Measurements from ENCODE around the gene BCAN.
A peak's percentile ranks its signal among the peaks of the same experiment; 100 is the strongest.

BCAN gene

DNA sequence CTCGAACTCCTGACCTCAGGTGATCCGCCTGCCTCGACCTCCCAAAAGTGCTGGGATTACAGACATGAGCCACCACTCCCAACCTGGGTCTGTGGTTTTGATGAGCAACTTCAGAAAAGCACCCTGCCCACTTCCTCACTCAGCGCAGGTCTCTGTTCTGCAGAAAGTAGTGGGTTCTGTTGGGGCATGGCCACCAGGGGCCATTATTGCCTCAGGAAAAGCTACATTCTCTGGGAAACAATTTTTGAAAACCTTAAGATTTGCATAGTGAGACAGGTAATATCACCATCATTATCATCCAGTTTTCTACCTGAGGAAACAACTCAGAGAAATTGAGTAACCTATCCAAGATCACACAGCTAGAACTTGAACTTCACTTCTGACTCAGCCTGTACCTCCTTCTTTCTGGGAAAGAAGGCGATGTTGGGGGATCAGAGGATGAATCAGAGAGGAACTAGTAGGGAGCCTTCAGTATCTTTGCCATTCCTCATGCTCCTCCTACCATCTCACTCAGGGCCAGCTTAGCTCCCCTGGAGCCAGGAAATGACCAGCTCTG is 42.4 kb downstream of the BCAN start:
- DNase-seq = no peak
- Histone ChIP-seq H3K27ac (ENCODE audit: low read length) (no peak overlapping the region), H2AFZ (ENCODE audit: low read length) (no peak overlapping the region)

DNA sequence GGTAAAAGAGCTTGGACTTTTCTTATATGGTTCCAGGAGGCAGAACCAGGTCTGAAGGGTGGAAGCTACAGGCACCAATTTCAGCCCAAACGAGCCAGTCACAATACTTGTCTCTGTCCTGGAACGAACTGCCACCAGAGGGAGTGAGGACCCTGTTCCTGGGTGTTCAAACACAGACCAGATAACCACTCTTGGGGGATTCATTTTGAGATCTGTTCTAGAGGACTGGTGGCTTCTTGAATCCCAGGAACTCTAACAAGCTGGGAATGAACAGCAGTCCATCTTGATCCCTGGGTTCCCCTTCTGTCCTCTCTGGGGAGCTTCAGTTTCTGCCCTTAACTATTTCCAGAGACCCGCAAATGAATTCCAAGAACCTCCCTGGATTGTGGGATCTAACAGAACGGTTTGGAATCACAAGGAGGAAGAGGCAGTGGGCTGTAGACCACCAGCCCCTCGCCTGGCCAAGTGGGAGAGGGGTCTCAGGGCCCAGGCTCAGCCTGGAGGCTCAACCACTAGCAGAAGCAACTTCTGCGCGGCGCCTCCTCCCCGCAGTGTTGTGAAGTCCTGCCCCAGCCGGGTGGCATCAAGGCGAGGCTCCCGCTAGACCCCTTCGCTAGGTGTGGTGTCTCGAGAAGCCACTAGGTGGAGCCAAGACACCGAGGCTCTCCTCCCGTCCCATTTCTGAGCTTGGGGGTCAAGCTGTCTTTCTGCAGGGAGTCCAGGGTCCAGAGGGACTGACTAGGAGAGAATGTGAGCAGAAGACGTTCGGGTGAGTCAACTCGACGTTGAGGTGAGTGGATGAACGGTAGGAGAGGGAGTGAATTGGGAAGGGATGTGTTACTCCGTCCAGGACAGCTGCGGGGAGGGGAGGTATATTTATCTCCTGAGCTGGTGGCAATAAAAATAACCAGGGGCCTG is 47.4 kb downstream of the BCAN start:
- no peaks in the 10 kb centered on the region for H3K9me3 ChIP-seq (replicated peaks; ENCODE audit: insufficient read depth, low read length)
- H4K20me1 ChIP-seq (ENCODE audit: insufficient read depth, low read length) = no peaks in the 10 kb centered on the region
- H3K36me3 ChIP-seq (replicated peaks; ENCODE audit: insufficient read depth, low read length) = no peaks in the 10 kb centered on the region
- DNase-seq = peak; percentile 87
- no peaks in the 10 kb centered on the region for H3F3A ChIP-seq (ENCODE audit: insufficient read depth, low read length)
- H3K9me2 ChIP-seq (replicated peaks; ENCODE audit: insufficient read depth, low read length) = no peaks in the 10 kb centered on the region
- 0 out of 2 replicates have a peak overlapping the region, but pooled peaks have one; percentile 1 for H3K4me3 ChIP-seq (ENCODE audit: low read length)
- H3K27ac ChIP-seq (ENCODE audit: low read length) = no peak overlapping the region
- H3K4me1 ChIP-seq (ENCODE audit: low read length) = no peaks in the 10 kb centered on the region
- H2AFZ ChIP-seq (ENCODE audit: low read length) = peak overlapping the region; percentile 7
- H3K9ac ChIP-seq (ENCODE audit: low read length) = no peak overlapping the region
- peak overlapping the region; percentile 31; the same call in 1 of the 2 replicates for H3K4me2 ChIP-seq (ENCODE audit: low read depth, low read length)
- TF ChIP-seq EZH2 (optimal IDR thresholded peaks at IDR 0.05; ENCODE audit: low read depth, low read length) = no peak
- TF ChIP-seq, protein P1, sequence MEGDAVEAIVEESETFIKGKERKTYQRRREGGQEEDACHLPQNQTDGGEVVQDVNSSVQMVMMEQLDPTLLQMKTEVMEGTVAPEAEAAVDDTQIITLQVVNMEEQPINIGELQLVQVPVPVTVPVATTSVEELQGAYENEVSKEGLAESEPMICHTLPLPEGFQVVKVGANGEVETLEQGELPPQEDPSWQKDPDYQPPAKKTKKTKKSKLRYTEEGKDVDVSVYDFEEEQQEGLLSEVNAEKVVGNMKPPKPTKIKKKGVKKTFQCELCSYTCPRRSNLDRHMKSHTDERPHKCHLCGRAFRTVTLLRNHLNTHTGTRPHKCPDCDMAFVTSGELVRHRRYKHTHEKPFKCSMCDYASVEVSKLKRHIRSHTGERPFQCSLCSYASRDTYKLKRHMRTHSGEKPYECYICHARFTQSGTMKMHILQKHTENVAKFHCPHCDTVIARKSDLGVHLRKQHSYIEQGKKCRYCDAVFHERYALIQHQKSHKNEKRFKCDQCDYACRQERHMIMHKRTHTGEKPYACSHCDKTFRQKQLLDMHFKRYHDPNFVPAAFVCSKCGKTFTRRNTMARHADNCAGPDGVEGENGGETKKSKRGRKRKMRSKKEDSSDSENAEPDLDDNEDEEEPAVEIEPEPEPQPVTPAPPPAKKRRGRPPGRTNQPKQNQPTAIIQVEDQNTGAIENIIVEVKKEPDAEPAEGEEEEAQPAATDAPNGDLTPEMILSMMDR (IDR thresholded peaks at IDR 0.05; ENCODE audit: low read length) = peak; percentile 97
- no peaks in the 10 kb centered on the region for H3K79me2 ChIP-seq (ENCODE audit: low read length)
- peaks cover 70% of the 10 kb centered on the region for H3K27me3 ChIP-seq (replicated peaks; ENCODE audit: insufficient read depth, low read length)

More for the DNA sequence above, 42.4 kb downstream of the BCAN start:
- Histone ChIP-seq H3K9ac (ENCODE audit: low read length) (no peak overlapping the region), H3K9me2 (replicated peaks; ENCODE audit: insufficient read depth, low read length) (no peaks in the 10 kb centered on the region), H4K20me1 (ENCODE audit: insufficient read depth, low read length) (no peaks in the 10 kb centered on the region), H3K9me3 (replicated peaks; ENCODE audit: insufficient read depth, low read length) (no peaks in the 10 kb centered on the region), H3K4me1 (ENCODE audit: low read length) (no peaks in the 10 kb centered on the region), H3K4me2 (ENCODE audit: low read depth, low read length) (no peak overlapping the region), H3F3A (ENCODE audit: insufficient read depth, low read length) (no peaks in the 10 kb centered on the region), H3K4me3 (ENCODE audit: low read length) (no peak overlapping the region), H3K79me2 (ENCODE audit: low read length) (no peaks in the 10 kb centered on the region), H3K36me3 (replicated peaks; ENCODE audit: insufficient read depth, low read length) (no peaks in the 10 kb centered on the region), H3K27me3 (replicated peaks; ENCODE audit: insufficient read depth, low read length) (peaks cover 63% of the 10 kb centered on the region)
- TF ChIP-seq EZH2 (optimal IDR thresholded peaks at IDR 0.05; ENCODE audit: low read depth, low read length) = no peak
- TF ChIP-seq EZH2phosphoT487 (IDR thresholded peaks at IDR 0.05; ENCODE audit: low read length) = no peak
- TF ChIP-seq, protein P1 (IDR thresholded peaks at IDR 0.05; ENCODE audit: low read length) = peak; percentile 19; the same call in 1 of the 2 replicates

DNA sequence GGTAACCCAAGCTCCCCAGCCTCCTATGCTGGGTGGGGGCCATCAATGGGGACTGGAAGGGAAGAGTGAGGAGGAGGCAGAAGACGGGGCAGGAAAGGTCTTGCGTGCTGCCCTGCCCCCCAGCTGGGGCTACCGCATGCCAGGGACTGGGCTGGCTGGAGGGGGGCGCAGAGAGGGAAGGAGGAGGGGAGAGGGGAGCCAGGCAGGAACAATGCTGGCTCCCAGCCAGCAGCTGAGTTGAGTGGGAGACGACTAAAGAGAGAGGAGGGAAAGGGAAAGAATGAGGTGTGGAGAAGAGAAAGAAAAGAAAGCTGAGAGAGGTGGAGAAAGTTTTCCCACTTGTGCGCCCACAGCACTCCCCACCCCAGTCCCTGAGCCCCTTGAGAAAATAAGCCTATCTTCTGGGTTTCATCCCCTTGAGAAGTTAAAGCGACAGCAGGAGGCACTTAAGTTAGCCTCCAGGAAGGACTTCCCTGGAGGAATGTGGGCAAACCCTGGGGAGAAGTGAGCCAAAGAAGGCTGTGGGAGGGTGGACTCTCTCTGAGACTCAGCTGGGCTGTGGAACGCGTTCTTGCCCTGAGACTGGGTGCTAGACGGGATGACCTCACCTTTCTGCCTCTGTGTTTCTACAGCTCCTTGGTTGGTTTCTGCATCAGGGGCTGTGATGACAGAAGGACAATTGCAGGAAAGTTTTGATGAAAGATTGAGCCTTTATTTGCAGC is 48.2 kb downstream of the BCAN start:
- H3K9ac ChIP-seq (ENCODE audit: low read length) = no peak overlapping the region
- H4K20me1 ChIP-seq (ENCODE audit: insufficient read depth, low read length) = no peaks in the 10 kb centered on the region
- H3K9me2 ChIP-seq (replicated peaks; ENCODE audit: insufficient read depth, low read length) = no peaks in the 10 kb centered on the region
- no peak for TF ChIP-seq EZH2phosphoT487 (IDR thresholded peaks at IDR 0.05; ENCODE audit: low read length)
- no peak for TF ChIP-seq EZH2 (optimal IDR thresholded peaks at IDR 0.05; ENCODE audit: low read depth, low read length)
- TF ChIP-seq, protein P1 (IDR thresholded peaks at IDR 0.05; ENCODE audit: low read length) = no peak
- no peaks in the 10 kb centered on the region for H3K36me3 ChIP-seq (replicated peaks; ENCODE audit: insufficient read depth, low read length)
- H3K4me2 ChIP-seq (ENCODE audit: low read depth, low read length) = peak overlapping the region; percentile 31; the same call in 1 of the 2 replicates
- no peaks in the 10 kb centered on the region for H3K4me1 ChIP-seq (ENCODE audit: low read length)
- no peak for DNase-seq
- H3K4me3 ChIP-seq (ENCODE audit: low read length) = no peak overlapping the region
- H3F3A ChIP-seq (ENCODE audit: insufficient read depth, low read length) = no peaks in the 10 kb centered on the region
- H3K27ac ChIP-seq (ENCODE audit: low read length) = no peak overlapping the region
- no peaks in the 10 kb centered on the region for H3K9me3 ChIP-seq (replicated peaks; ENCODE audit: insufficient read depth, low read length)
- no peak overlapping the region for H2AFZ ChIP-seq (ENCODE audit: low read length)
- peaks cover 69% of the 10 kb centered on the region for H3K27me3 ChIP-seq (replicated peaks; ENCODE audit: insufficient read depth, low read length)
- no peaks in the 10 kb centered on the region for H3K79me2 ChIP-seq (ENCODE audit: low read length)
